MM.1S (cell line): Measurements from ENCODE around the gene AADACL2.

ENCODE experiments used
- EZH2 ChIP-seq: fragments of 300-600 bp; sonication (generic); optimal IDR thresholded peaks from 2 replicates; pipeline ENCODE3; 2017; ENCODE audit warnings: low read depth, mild to moderate bottlenecking, antibody characterized with exemption, low read length, mixed read lengths
- EZH2phosphoT487 ChIP-seq: fragments of 300-600 bp; sonication (generic); IDR thresholded peaks from 2 replicates; pipeline ENCODE4 v1.6.1; 2018; ENCODE audit warnings: antibody characterized with exemption, low read length
- TF ChIP-seq, protein P1 (sequence below): fragments of 300-600 bp; sonication (generic); IDR thresholded peaks from 2 replicates; pipeline ENCODE4 v1.5.1; 2016; ENCODE audit warnings: antibody characterized with exemption, low read length, mixed read lengths

DNA sequence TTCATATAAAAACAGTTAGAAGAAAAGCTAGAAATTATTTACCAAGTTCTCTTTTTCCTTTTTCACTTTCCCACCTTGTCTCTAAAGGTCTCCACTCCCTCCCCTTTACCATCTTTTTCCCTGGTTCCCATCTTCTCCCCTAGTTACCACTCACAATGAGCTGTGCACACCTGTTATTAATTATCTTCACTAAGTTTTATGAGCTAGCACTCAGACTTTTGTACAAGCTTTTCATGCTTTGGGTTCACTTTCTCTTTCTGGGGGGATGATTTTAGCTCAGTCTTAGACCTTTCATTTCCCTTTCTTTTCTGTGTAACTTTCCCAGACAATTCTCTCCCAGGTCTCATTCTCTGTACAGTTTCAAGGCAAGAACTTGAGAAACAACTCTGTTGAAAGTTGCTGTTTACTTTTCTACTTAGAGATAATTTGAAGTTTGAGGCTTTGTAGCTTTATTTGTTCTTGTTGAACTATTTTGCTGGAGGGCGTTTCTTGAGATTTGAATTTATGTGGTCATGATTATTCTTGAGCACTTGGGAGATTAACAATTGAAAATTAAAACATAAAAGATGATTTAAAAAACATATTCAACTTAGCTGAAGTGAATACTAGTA, 56.2 kb downstream of the AADACL2 start:
- TF ChIP-seq, protein P1, sequence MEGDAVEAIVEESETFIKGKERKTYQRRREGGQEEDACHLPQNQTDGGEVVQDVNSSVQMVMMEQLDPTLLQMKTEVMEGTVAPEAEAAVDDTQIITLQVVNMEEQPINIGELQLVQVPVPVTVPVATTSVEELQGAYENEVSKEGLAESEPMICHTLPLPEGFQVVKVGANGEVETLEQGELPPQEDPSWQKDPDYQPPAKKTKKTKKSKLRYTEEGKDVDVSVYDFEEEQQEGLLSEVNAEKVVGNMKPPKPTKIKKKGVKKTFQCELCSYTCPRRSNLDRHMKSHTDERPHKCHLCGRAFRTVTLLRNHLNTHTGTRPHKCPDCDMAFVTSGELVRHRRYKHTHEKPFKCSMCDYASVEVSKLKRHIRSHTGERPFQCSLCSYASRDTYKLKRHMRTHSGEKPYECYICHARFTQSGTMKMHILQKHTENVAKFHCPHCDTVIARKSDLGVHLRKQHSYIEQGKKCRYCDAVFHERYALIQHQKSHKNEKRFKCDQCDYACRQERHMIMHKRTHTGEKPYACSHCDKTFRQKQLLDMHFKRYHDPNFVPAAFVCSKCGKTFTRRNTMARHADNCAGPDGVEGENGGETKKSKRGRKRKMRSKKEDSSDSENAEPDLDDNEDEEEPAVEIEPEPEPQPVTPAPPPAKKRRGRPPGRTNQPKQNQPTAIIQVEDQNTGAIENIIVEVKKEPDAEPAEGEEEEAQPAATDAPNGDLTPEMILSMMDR: no peak
- TF ChIP-seq EZH2phosphoT487 (no peak), EZH2 (no peak)
